Measurements from ENCODE around the gene PAGE1. TPM values are rescaled to one million over a fixed set of nuclear protein-coding genes. Genes with fewer than 3 reads are reported as not detected.

PAGE1 gene
- total RNA-seq, 4 donors from 2014 or later, result not detected

DNA sequence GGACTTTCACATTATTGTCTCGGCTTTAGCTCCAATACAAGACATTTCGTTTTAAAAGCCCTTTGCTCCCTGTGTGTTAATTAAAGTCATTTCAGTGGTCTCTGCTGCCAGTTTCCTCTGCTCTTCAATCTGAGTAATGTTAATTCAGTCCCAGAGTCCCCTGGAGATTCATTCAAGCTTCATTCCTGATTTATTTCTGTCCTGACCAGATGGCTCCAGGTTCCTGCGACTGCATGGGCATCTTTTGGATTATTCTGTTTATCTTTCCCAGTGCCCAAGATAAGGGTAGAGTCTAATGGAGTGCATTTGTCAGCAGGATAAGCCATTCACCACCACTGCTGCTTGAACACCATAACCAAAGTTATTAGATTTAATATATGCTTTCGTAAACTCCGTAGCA is 6.1 kb upstream of the PAGE1 start:
- no peak for DNase-seq (ENCODE audit: extremely low spot score)
- intact Hi-C loops (cut with DNase I), result no loop called here
- Histone ChIP-seq H3K4me1 (no peaks in the 10 kb centered on the region), H3K27me3 (no peaks in the 10 kb centered on the region), H3K9me3 (no peaks in the 10 kb centered on the region), H3K27ac (replicated peaks in 1 of 4) (no peak overlapping the region), H3K4me3 (no peak overlapping the region), H3K36me3 (no peaks in the 10 kb centered on the region)
- 62% methylated on average over 5 of the region's 5 CpGs for WGBS
- no peak for TF ChIP-seq POLR2AphosphoS5 (IDR thresholded peaks at IDR 0.05)
- TF ChIP-seq, protein P1, sequence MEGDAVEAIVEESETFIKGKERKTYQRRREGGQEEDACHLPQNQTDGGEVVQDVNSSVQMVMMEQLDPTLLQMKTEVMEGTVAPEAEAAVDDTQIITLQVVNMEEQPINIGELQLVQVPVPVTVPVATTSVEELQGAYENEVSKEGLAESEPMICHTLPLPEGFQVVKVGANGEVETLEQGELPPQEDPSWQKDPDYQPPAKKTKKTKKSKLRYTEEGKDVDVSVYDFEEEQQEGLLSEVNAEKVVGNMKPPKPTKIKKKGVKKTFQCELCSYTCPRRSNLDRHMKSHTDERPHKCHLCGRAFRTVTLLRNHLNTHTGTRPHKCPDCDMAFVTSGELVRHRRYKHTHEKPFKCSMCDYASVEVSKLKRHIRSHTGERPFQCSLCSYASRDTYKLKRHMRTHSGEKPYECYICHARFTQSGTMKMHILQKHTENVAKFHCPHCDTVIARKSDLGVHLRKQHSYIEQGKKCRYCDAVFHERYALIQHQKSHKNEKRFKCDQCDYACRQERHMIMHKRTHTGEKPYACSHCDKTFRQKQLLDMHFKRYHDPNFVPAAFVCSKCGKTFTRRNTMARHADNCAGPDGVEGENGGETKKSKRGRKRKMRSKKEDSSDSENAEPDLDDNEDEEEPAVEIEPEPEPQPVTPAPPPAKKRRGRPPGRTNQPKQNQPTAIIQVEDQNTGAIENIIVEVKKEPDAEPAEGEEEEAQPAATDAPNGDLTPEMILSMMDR (IDR thresholded peaks at IDR 0.05), result no peak
- no peak for TF ChIP-seq POLR2A (IDR thresholded peaks at IDR 0.05; ENCODE audit: low read depth)
- TF ChIP-seq EP300 (IDR thresholded peaks at IDR 0.05), result no peak

DNA sequence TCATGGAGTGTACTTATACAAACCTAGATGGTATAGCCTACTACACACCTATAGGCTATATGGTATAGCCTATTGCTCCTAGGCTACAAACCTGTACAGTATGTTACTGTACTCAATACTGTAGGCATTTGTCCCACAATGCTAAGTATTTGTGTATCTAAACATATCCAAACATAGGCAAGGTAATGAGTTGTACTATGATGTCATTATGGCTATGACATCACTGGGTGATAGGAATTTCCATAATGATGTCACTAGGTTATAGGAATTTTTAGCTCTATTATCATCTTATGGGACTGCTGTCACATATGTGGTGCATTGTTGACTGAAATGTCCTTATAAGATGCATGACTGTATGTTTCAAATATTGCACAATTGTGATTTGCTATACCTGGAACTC is 5.5 kb upstream of the PAGE1 start:
- intact Hi-C loops (cut with DNase I), result no loop called here
- H3K9me3 ChIP-seq, result no peaks in the 10 kb centered on the region
- no peak overlapping the region for H3K27ac ChIP-seq (replicated peaks in 1 of 4)
- no peak overlapping the region for H3K4me3 ChIP-seq
- TF ChIP-seq POLR2A (IDR thresholded peaks at IDR 0.05; ENCODE audit: low read depth) (no peak), POLR2AphosphoS5 (IDR thresholded peaks at IDR 0.05) (no peak), EP300 (IDR thresholded peaks at IDR 0.05) (no peak)
- TF ChIP-seq, protein P1 (IDR thresholded peaks at IDR 0.05), result no peak
- no peak for DNase-seq (ENCODE audit: extremely low spot score)
- H3K4me1 ChIP-seq, result no peaks in the 10 kb centered on the region
- H3K36me3 ChIP-seq, result no peaks in the 10 kb centered on the region
- H3K27me3 ChIP-seq, result no peaks in the 10 kb centered on the region

DNA sequence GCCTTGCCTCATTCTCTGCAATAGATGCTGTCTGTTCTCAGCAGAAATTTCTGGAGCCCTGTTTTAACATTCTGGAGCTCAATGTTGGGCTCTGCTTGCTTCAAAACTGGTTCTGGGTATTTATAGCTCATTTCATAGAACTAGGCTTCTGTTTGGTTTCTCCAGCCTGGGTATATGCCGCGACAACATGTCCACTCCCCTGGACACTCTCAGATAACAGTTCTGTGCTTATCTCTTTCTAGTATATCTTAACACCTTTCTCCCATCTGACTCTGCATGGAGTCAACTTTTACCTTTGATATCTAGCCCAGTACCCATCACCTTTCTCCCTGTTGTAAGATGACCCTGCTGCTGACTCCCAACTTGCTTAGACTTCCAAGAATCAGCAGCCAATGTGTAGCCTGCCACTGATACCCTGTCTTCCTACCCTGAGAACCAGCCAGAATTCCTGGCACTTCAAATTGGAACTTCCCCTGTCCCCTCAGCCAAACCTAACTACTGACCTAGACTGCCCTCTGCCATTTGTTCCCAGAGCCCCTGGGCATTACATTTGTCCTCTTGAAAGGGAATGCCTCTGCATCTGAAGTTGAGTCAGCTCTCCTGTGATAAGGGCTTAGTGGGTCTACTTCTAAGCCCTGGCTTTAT is 20.6 kb downstream of the PAGE1 start:
- H3K36me3 ChIP-seq, result no peaks in the 10 kb centered on the region
- intact Hi-C loops (cut with DNase I), result no loop called here
- DNase-seq (ENCODE audit: extremely low spot score), result no peak
- no peaks in the 10 kb centered on the region for H3K4me1 ChIP-seq
- H3K9me3 ChIP-seq, result peaks cover 0 to 8% (median 0%) of the 10 kb centered on the region in 4 donors
- WGBS, result 89% methylated on average over 2 of the region's 2 CpGs
- no peaks in the 10 kb centered on the region for H3K27me3 ChIP-seq
- H3K27ac ChIP-seq (replicated peaks in 1 of 4), result no peak overlapping the region
- TF ChIP-seq, protein P1 (IDR thresholded peaks at IDR 0.05), result no peak
- TF ChIP-seq POLR2A (IDR thresholded peaks at IDR 0.05; ENCODE audit: low read depth) (no peak), EP300 (IDR thresholded peaks at IDR 0.05) (no peak), POLR2AphosphoS5 (IDR thresholded peaks at IDR 0.05) (no peak)
- H3K4me3 ChIP-seq, result no peak overlapping the region

DNA sequence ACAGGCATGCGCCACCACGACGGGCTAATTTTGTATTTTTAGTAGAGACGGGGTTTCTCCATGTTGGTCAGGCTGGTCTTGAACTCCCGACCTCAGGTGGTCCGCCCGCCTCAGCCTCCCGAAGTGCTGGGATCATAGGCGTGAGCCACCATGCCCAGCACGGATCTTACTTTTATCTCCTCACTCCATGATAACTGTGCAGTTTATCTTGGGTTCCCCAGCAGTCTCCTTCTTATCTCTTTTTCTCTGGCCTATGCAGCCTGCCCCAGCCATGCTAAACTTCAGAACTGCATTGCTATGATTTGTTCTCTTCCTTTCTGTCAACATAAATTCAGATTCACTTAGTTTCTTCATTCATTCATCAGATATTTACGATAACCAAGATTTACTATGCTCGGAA is 22.4 kb downstream of the PAGE1 start:
- WGBS, result 90% methylated on average over 12 of the region's 12 CpGs
- Histone ChIP-seq H3K36me3 (no peaks in the 10 kb centered on the region), H3K4me1 (no peaks in the 10 kb centered on the region), H3K27me3 (no peaks in the 10 kb centered on the region), H3K9me3 (peaks cover 0 to 8% (median 0%) of the 10 kb centered on the region in 4 donors), H3K27ac (replicated peaks in 1 of 4) (no peak overlapping the region), H3K4me3 (no peak overlapping the region)
- no peak for DNase-seq (ENCODE audit: extremely low spot score)
- intact Hi-C loops (cut with DNase I), result no loop called here
- no peak for TF ChIP-seq POLR2A (IDR thresholded peaks at IDR 0.05; ENCODE audit: low read depth)
- TF ChIP-seq, protein P1 (IDR thresholded peaks at IDR 0.05), result no peak
- no peak for TF ChIP-seq POLR2AphosphoS5 (IDR thresholded peaks at IDR 0.05)
- TF ChIP-seq EP300 (IDR thresholded peaks at IDR 0.05), result no peak

DNA sequence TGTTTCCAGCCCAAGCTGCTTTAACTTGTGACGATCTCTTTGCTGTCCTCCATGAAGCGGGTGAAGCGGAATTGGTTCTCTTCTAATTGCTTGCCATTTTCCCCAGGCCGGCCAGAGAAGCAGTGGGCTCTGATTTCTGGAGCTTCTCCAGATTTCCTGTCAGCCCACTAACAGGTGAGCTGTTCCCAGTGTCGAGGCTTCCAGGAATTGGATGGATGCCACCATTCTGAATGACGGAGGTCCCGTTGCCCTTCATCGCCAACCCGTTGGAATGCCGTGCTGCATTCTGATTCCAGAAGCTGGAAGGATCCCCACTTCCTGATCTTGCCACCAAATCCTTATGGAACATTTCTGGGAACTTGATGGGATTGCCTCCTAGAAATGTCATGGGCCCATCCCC is 31.0 kb downstream of the PAGE1 start:
- Histone ChIP-seq H3K4me1 (no peaks in the 10 kb centered on the region), H3K36me3 (no peaks in the 10 kb centered on the region), H3K27ac (replicated peaks in 1 of 4) (no peak overlapping the region), H3K4me3 (no peak overlapping the region), H3K27me3 (no peaks in the 10 kb centered on the region), H3K9me3 (peaks cover 0 to 16% (median 0%) of the 10 kb centered on the region in 4 donors)
- TF ChIP-seq EP300 (IDR thresholded peaks at IDR 0.05) (no peak), POLR2AphosphoS5 (IDR thresholded peaks at IDR 0.05) (no peak), POLR2A (IDR thresholded peaks at IDR 0.05; ENCODE audit: low read depth) (no peak)
- TF ChIP-seq, protein P1 (IDR thresholded peaks at IDR 0.05), result no peak
- intact Hi-C loops (cut with DNase I), result no loop called here
- WGBS, result 71% methylated on average over 10 of the region's 10 CpGs
- no peak for DNase-seq (ENCODE audit: extremely low spot score)
